Measurements from ENCODE around the gene RNF103. TPM values are rescaled to one million over a fixed set of nuclear protein-coding genes. Genes with fewer than 3 reads are reported as not detected.

RNF103 gene
- total and polyA plus RNA-seq, 4 donors: 15.4 to 38.2 (median 19.4) TPM

- Histone ChIP-seq H3K9me3 (ENCODE audit: control insufficient read depth in 4 of 4, low read length in 3 of 4) (no peaks in the 10 kb centered on the region), H3K4me1 (ENCODE audit: control insufficient read depth in 4 of 4, insufficient read depth in 4 of 4, low read length in 3 of 4) (peaks cover 2 to 16% (median 9%) of the 10 kb centered on the region in 4 donors), H3K27me3 (ENCODE audit: control insufficient read depth in 4 of 4, insufficient read depth in 4 of 4, low read length in 3 of 4) (no peaks in the 10 kb centered on the region), H3K27ac (ENCODE audit: low read depth in 1 of 2, low read length in 2 of 2) (no peak overlapping the region), H3K36me3 (ENCODE audit: control insufficient read depth in 4 of 4, insufficient read depth in 3 of 4, low read depth in 1 of 4, low read length in 3 of 4) (peaks cover 6 to 44% (median 32%) of the 10 kb centered on the region in 4 donors), H3K9ac (ENCODE audit: low read depth in 1 of 2, low read length in 2 of 2) (no peak overlapping the region), H3K4me3 (ENCODE audit: low read depth in 1 of 3, low read length in 3 of 3) (no peak overlapping the region)
- WGBS: 90% methylated on average over 4 of the region's 4 CpGs
- TF ChIP-seq FOXA1 (IDR thresholded peaks at IDR 0.05): no peak
- TF ChIP-seq, protein P1, sequence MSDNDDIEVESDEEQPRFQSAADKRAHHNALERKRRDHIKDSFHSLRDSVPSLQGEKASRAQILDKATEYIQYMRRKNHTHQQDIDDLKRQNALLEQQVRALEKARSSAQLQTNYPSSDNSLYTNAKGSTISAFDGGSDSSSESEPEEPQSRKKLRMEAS (IDR thresholded peaks at IDR 0.05): no peak
- no peak for TF ChIP-seq FOXA2 (IDR thresholded peaks at IDR 0.05)
- no peak for TF ChIP-seq TAF1 (conservative IDR thresholded peaks at IDR 0.05)
- no peak for TF ChIP-seq ATF3 (IDR thresholded peaks at IDR 0.05)
- no peak for TF ChIP-seq GABPA (IDR thresholded peaks at IDR 0.05 in 1 of 2, conservative IDR thresholded peaks at IDR 0.05 in 1 of 2)
- DNase-seq (ENCODE audit: low spot score): no peak
Measured at GRCh38 chr2:86613515-86613914, 10.2 kb downstream of the RNF103 start.

- TF ChIP-seq JUND (IDR thresholded peaks at IDR 0.05) (no peak), RXRA (IDR thresholded peaks at IDR 0.05) (no peak), GABPA (IDR thresholded peaks at IDR 0.05 in 1 of 2, conservative IDR thresholded peaks at IDR 0.05 in 1 of 2) (no peak), NR2F2 (IDR thresholded peaks at IDR 0.05) (no peak), FOXA2 (IDR thresholded peaks at IDR 0.05) (no peak), TAF1 (conservative IDR thresholded peaks at IDR 0.05) (no peak), HNF4G (IDR thresholded peaks at IDR 0.05) (no peak), SP1 (IDR thresholded peaks at IDR 0.05) (no peak), REST (IDR thresholded peaks at IDR 0.05) (no peak), CTCF (IDR thresholded peaks at IDR 0.05; ENCODE audit: low read depth, low read length, missing input control) (no peak), FOXA1 (IDR thresholded peaks at IDR 0.05) (no peak)
Measured at GRCh38 chr2:86610871-86611270, 12.8 kb downstream of the RNF103 start.

More at GRCh38 chr2:86610871-86611270, 12.8 kb downstream of the RNF103 start:
- Histone ChIP-seq H3K9me3 (ENCODE audit: control insufficient read depth in 4 of 4, low read length in 3 of 4) (no peaks in the 10 kb centered on the region), H3K27ac (ENCODE audit: low read depth in 1 of 2, low read length in 2 of 2) (no peak overlapping the region), H3K4me3 (ENCODE audit: low read depth in 1 of 3, low read length in 3 of 3) (no peak overlapping the region), H3K36me3 (ENCODE audit: control insufficient read depth in 4 of 4, insufficient read depth in 3 of 4, low read depth in 1 of 4, low read length in 3 of 4) (peaks cover 6 to 36% (median 33%) of the 10 kb centered on the region in 4 donors), H3K27me3 (ENCODE audit: control insufficient read depth in 4 of 4, insufficient read depth in 4 of 4, low read length in 3 of 4) (no peaks in the 10 kb centered on the region), H3K9ac (ENCODE audit: low read depth in 1 of 2, low read length in 2 of 2) (no peak overlapping the region), H3K4me1 (ENCODE audit: control insufficient read depth in 4 of 4, insufficient read depth in 4 of 4, low read length in 3 of 4) (peaks cover 0 to 5% (median 4%) of the 10 kb centered on the region in 4 donors)
- WGBS: 96% methylated on average over 1 of the region's 1 CpG
- DNase-seq (ENCODE audit: low spot score): no peak

Data from liver (tissue), 9 donors.